H1 (cell line): Measurements from ENCODE around the gene CALML5. TPM values are rescaled to one million over a fixed set of nuclear protein-coding genes. Genes with fewer than 3 reads are reported as not detected.

Experiments used
- CTCF ChIP-seq, 3 experiments: IDR thresholded peaks; 1 replicate in 2 of 3; 2 replicates in 1 of 3; pipeline versions ENCODE4 v1.5.1 to v1.6.1; 2011; ENCODE audit warnings: low read length in 3 of 3, mild to moderate bottlenecking in 3 of 3, inconsistent platforms in 2 of 3, low read depth in 1 of 3, moderate library complexity in 1 of 3; ENCODE audit not compliant: insufficient read depth in 1 of 3; ENCODE audit errors: control extremely low read depth in 1 of 3
- TAF7 ChIP-seq: optimal IDR thresholded peaks from 2 replicates; pipeline ENCODE3; 2011; ENCODE audit warnings: low read depth, mild to moderate bottlenecking, inconsistent platforms, low read length, moderate library complexity, borderline replicate concordance
- TCF12 ChIP-seq: IDR thresholded peaks from 2 replicates; pipeline ENCODE4 v1.6.1; 2011; ENCODE audit warnings: low read depth, mild to moderate bottlenecking, low read length
- polyA plus RNA-seq, 7 experiments: library from polyadenylated mRNA; depleted of rRNA in 3 of 7; stranded (reverse) in 5 of 7; unstranded in 2 of 7; fragments of >200 nt in 5 of 7; fragments of 200-250 nt in 2 of 7; gene quantifications; 1 replicate in 5 of 7; 2 replicates in 1 of 7; 4 replicates in 1 of 7; pipeline versions ENCODE4 v1.2.1 to v1.2.3, GENCODE V29; 2011 to 2013; ENCODE audit warnings: missing spikeins in 2 of 7, mixed read lengths in 2 of 7
- total RNA-seq: library from RNA; stranded (reverse); fragmentation: NEBNext Ultra II Directional; extraction: Animal tissue kit (Norgen Biotek cat#: 25700); gene quantifications from 2 replicates; pipeline ENCODE4 v1.2.1, GENCODE V29; 2021

CALML5 gene
- total and polyA plus RNA-seq, 2 of the 8 experiments (the other 6 are each of a cell fraction or from before 2014, with no cell fraction given): not detected

- TF ChIP-seq CTCF (IDR thresholded peaks at IDR 0.05; ENCODE audit: control extremely low read depth in 1 of 3, insufficient read depth in 1 of 3, low read depth in 1 of 3, low read length in 3 of 3): no peak
- TF ChIP-seq TCF12: no peak
- no peak for TF ChIP-seq TAF7
Observed at GRCh38 chr10:5529702-5530411, 30.5 kb upstream of the CALML5 start (continued).
